Activated CD8-positive, alpha-beta memory T cell treated with anti-CD3 and anti-CD28 coated beads for 4 hours (primary cell): ENCODE data around the gene ADAMTS15.

Experiments used
- DNase-seq, 2 donors: peaks; one replicate each; pipeline ENCODE4 v3.0.0-alpha.2; 2020; ENCODE audit warnings: low read depth in 2 of 2

The ADAMTS15 gene

GRCh38 chr11:130514851-130515250, 66.4 kb downstream of the ADAMTS15 start:
- no peak for DNase-seq

- no peak for DNase-seq
Observed at GRCh38 chr11:130515829-130516553, 67.5 kb downstream of the ADAMTS15 start.

DNA sequence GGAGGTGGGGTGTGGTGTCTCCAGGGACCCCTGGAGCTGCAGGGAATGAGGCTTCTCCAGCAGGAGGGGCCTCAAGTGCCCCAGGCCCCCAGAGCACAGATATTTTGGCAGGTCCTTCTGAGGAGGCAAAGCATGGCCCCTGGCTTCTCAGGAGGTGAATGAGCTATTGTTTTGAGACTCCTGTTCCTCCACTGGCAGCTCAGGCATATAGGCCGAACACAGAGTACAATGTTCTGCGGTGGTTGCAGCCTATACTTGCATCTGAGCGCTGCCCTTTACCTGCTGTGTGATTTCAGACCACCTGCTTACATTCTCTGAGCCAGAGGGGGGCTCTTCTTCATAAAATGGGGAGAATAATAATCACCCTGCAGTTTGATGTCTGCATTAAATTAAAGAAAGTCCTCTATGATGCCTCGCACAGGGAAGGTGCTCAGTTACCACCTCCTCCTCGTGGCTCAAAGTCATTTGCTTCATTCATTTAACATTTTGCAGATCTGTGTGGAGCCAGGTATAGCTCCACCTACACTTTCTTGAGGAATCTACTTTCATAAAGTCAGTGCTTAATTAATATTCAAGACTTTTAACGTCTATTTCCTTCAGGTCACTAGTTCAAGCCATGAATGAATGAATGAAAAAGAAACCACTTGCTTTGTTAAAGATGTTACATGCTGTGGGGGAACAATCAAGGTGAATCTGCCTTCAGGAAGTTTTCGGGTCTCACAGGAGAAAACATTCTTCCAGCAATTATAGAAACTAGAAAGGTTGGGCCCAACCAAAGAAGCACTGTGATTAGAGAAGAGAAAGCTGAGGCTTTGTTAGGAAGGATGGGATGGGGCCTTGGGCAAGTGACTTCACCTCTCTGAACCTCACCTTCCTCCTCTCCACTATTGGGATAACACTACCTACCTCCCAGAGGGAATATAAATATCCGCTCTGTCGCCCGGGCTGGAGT, 68.4 kb downstream of the ADAMTS15 start:
- DNase-seq: no peak

DNA sequence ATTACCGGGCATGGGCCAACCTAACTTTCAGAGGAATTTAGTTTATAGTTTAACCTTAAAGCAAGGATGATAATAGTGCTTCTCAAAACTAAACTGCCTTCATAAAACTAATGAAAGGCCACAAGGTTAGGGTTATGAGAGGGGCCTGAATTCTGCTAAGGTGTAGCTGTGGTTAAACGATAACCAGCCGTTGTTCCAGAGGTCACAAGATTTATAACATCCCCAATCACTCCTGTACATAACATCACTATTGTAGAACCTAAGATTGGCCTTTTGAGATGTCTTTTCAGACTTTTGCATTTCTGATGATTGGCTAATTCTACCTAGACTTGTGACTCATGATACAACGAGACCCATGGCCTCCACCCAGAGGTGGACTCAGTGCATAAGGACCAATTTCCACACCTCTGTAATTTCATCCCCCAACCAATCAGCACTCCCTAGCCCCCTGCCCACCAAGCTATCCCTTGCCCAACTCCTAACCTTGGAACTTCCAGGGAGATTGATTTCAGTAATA, 69.8 kb downstream of the ADAMTS15 start:
- DNase-seq: no peak

DNA sequence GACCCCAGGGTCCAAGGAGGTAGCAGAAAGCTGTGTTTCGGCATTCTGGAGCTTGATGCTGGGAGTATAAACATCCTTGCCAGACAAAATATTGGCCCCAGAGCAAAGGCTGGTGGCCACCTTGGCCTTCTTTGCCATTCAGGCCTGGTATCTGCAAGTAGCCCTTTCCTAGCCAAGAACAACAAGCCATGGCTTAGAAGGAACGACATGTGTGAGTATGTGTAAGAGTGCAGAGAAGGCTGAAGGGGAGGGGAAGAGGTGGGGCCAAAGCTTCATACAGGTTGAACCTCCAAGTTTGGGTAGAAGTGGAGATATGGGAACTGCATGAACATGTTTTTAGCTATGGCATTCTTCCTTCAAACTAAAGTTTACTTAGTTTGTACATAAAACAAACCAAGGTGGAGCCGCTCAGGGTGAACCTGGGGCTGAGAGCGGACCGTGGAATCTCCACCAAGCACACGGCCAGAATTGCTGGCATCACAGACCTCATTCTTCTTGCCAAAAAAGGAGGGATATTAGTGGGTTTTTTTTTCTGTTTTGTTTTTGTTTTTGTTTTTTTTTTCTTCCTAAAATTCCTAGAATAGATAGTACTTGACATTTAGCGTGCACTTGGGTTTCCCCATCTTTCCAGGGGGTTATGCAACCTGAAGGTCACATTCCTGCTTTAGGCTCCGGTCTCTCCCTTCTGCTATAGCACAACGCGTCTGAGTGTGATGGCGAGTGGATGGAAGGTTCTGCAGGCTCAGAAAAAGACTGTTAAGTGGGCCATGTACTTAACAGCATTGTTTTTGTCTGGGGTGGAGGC, 70.9 kb downstream of the ADAMTS15 start:
- no peak for DNase-seq

GRCh38 chr11:130520271-130520671, 71.8 kb downstream of the ADAMTS15 start:
- no peak for DNase-seq

DNA sequence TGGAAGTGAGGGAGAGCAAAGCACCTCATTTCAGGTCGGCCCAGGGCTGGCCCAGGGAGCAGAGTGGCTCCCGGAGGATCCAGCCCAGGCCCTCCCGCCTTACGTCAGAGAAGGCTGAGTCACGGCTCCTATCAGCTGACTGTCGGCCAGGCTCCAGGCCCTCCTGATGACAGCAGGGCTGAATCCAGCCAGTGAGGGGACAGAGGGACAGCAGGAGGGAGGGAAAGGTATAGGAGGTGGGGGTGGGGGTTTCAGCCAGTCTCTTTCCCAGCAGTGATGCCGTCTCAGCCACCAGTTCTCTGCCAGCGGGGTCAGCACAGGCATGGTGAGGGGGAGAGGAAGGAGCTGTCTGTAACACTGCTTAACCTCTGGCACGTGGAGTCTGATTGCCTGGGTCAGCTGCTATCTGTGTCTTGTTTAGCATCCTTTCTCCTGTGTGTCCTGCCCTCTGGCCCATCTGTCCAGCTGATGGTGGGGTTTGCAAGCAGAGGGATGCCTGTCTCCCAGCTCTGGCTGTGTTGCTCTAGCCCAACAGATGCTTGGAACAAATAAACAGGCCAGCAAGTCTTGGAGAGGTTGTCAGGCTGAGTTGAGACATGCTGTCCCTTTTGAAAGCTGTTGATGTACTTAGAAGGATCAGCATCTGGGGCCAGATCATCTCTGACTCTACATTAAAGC, 74.0 kb downstream of the ADAMTS15 start:
- DNase-seq: no peak

GRCh38 chr11:130523166-130523565, 74.7 kb downstream of the ADAMTS15 start:
- DNase-seq: no peak

- DNase-seq: no peak
Observed at GRCh38 chr11:130523609-130524008, 75.2 kb downstream of the ADAMTS15 start.

- DNase-seq: no peak
Observed at GRCh38 chr11:130524132-130524790, 75.8 kb downstream of the ADAMTS15 start.

DNA sequence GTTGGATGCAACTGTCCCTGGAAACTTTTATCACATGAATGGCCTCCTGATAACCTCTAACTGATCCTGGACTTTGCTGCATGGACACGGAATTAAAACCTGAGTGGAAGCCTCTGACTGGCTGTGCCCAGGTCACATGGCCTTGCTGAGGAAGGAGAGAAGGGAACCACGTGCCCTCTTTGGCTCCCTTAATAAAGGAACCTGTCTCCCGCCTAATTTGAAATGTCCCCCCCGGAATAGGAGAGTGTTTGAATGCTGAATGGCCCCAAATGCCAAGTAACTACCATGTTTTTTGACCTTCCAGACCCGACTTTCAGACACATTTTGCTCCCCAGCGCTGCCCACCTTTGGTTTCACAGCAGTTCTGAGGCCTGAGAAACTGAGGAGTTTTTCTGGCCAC, 76.9 kb downstream of the ADAMTS15 start:
- no peak for DNase-seq
